HG03457 (cell line): ENCODE results near the gene SLX4IP.

ENCODE experiments used
- ATAC-seq: cut with Tn5 transposase; IDR thresholded peaks from one replicate; pipeline ENCODE4 v1.9.1; 2021; ENCODE audit warnings: moderate number of reproducible peaks; ENCODE audit not compliant: unreplicated experiment

Gene SLX4IP

GRCh38 chr20:10672624-10673127 is 237.6 kb downstream of the SLX4IP start:
- no peak for ATAC-seq

- ATAC-seq = no peak
These were observed 238.2 kb downstream of the SLX4IP start for GRCh38 chr20:10673176-10673841.

- peak; percentile 50 for ATAC-seq
These were observed 239.0 kb downstream of the SLX4IP start, which contains the start of gene JAG1 for GRCh38 chr20:10673842-10674683. TSS of gene JAG1 (minus strand) at chr20:10673999. CDS start at chr20:10673530, 469 bp downstream.

- peak; percentile 37 for ATAC-seq
These were observed 239.8 kb downstream of the SLX4IP start for GRCh38 chr20:10674684-10675449.

GRCh38 chr20:10675450-10675848 is 240.3 kb downstream of the SLX4IP start:
- no peak for ATAC-seq

GRCh38 chr20:10676518-10676917 is 241.4 kb downstream of the SLX4IP start:
- ATAC-seq = no peak
